Stimulated activated CD4-positive, alpha-beta T cell treated with anti-CD3 and anti-CD28 coated beads, TNF-alpha, amount 100 ng/mL, for 1 hour (primary cell): ENCODE measurements around the gene CD2AP.
"Not testable (repeated sequence)": the region's sequence is repeated elsewhere in the genome, so short reads cannot be mapped to it uniquely, and the experiment has no call there.

Experiments
- DNase-seq, 3 donors: peaks; one replicate each; pipeline ENCODE4 v3.0.0-alpha.2; 2020; ENCODE audit warnings: low read depth in 3 of 3, low spot score in 1 of 3

CD2AP gene

DNA sequence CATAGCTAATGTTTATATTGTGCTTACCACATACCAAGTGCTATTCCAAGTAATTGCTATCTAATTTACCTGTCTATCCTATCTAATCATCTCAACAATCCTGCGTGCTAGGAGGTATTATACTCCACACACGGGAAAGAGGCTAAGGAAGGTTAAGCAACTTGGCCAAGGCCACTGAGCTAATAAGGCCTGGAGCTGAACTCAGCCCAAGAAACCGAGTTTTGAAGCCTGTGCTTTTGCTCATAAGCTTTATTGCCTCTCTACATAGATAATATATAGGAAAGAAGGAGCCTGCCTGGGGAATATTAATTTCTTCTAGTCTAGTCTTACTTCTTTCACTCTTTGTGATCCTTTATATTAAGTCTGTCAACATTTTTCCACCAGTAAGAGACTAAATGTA, 153.0 kb downstream of the CD2AP start:
- no peak for DNase-seq

DNA sequence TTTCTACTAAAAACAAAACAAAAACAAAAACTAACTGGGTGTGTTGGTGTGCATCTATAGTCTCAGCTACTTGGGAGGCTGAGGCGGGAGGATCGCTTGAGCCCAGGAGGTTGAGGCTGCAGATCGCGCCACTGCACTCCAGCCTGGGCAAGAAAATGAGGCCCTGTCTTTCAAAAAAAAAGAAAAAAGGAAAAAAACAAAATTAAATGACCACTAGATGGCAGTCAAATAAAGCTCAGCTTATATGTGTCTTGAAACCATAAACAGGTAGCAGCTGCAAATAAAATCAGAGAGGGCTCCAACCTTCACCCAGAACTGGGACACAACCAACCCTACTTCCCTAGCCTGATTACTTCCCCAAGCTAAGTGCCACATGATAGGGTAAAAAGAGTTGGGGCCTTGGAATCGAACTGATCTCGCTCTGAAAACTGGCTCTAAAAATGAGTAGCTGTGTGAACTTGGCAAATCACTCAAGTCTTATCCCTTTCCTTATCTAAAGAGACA, 153.7 kb downstream of the CD2AP start:
- no peak for DNase-seq

DNA sequence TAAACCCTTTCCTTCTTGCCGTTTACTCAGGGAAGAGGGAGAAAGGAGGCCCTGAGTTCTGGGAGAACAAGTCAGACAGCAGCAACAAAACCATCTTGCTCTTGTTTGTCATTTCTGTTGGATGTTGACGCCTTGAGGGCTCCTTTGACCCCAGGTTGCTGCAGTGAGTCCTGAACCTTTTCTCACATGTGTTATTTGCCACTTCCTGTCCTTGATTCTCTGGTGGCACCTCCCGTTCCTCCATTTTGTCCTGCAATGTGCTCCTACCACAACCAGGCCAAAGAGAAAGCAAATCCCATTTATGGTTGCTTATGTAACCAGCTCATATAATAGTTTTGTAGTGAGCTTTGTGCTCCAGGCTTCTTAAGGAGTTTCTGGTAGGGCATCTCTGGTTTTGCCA, 154.2 kb downstream of the CD2AP start:
- no peak for DNase-seq

- DNase-seq = no peak
Measured at GRCh38 chr6:47633141-47633540, 155.6 kb downstream of the CD2AP start.

DNA sequence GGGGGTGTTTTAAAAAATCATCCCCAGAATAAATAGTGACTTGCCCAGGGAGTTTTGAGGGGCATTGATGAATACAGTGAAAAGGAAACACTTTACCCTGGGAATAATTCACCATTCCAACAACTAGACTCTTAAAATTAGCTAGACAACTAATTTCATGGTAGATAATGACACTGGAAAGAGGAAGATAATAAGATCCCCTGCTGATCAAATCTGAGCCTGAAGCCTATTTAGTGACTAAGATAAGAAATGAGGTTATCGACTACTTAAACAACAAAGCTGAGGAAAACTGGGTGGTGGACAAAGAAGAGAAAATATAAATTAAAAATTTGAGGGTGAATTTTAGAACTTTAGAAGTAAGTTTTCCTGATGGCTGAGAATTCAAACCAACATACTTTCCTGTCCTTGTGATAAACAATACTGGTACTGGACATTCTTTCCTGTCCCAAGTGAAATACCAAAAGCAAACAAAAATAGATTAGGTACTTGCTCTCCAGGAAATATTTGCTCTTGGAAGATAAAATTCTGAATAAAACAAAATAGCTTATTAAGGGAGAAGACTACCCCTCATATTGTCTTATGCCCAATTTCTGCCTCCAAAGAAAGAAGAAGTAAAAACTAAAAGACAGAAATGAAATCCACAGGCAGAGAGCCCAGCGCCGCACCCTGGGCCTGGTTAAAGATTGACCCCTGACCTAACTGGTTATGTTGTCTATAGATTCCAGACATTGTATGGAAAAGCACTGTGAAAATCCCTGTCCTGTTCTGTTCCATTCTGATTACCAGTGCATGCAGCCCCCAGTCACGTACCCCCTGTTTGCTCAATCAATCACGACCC, 156.8 kb downstream of the CD2AP start:
- no peak for DNase-seq

- DNase-seq = no peak
Measured at GRCh38 chr6:47646689-47647088, 169.1 kb downstream of the CD2AP start.

GRCh38 chr6:47647188-47647587, 169.6 kb downstream of the CD2AP start:
- no peak for DNase-seq

GRCh38 chr6:47647626-47648025, 170.0 kb downstream of the CD2AP start:
- not testable (repeated sequence) for DNase-seq

- DNase-seq = no peak
Measured at GRCh38 chr6:47648031-47648430, 170.4 kb downstream of the CD2AP start.

GRCh38 chr6:47650553-47651432, 173.2 kb downstream of the CD2AP start:
- DNase-seq = no peak

GRCh38 chr6:47651505-47651944, 173.9 kb downstream of the CD2AP start:
- no peak for DNase-seq

- DNase-seq = no peak
Measured at GRCh38 chr6:47653706-47654105, 176.1 kb downstream of the CD2AP start.

DNA sequence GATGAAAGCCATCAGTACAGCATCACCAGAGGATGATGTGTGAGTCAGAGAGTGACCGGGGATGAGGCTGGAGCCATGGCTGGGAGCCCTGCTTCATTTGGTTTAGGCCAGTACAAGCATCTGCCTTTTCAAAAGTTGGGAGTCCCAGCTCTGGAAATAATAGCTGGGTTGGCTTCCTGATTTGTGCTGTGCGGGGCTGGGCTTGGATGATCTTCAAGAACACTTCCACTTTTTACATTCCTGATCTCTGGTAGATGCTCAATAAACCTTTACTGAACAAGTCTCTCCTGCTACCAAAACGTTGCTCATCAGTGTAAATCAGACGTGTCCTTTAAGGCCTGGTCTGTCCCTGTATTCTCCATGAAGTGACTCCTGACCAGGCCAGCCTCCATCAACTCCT, 176.7 kb downstream of the CD2AP start:
- DNase-seq = no peak

GRCh38 chr6:47655719-47656595, 178.4 kb downstream of the CD2AP start:
- no peak for DNase-seq

DNA sequence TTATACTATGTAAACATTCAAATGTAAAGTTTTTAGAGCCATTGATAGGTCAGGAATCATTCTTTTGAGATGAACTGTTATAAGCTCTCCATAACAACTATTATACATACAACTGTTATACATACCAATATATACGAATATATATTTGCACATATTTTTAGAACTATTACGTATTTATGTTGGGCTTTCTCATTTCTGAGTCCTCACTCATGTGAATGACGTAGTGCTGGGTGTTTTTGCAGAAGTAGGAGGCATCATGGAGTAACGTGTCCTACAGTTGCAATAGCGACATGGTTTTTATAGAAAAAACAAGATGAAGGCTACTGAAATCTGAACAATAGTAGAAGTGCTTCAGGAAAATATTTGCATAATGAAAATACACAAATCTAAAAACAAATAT, 184.4 kb downstream of the CD2AP start:
- DNase-seq = no peak

DNA sequence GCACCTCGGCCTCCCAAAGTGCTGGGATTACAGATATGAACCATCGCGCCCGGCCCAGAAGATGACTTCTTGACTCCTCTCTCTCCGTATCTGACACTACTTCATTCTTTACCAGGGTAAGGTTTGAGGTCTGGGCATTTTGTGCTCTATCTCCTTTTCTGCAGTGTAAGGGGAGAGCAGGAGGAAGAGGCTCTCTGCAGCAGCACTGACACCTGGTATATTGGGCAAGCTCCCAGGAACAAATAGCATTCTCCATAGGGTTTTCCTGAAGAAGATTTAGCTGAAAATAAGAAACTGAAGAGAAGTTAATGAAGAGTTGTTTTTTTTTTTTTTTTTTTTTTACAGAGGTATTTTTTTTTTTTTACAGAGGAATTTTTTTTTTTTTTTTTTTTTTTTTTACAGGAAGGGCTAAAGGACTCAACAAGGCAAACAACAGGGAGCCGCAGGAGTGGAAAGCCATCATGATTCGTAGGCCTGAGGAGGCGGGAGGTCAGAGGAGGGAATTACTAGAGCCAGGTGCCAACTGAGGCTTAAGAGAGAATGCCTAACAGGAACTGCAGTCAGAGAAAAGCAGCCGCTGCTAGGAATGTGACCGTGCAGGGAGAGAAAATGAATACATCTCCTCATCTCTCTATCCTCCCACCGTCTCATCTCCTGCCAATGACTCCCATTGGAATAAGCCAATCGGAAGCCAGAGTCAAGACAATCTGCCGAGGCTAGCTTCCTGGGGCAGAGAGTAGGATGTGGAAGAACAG, 186.1 kb downstream of the CD2AP start:
- no peak for DNase-seq

GRCh38 chr6:47665112-47665511, 187.5 kb downstream of the CD2AP start:
- DNase-seq = no peak

- DNase-seq = no peak
Measured at GRCh38 chr6:47669684-47670513, 192.3 kb downstream of the CD2AP start.

DNA sequence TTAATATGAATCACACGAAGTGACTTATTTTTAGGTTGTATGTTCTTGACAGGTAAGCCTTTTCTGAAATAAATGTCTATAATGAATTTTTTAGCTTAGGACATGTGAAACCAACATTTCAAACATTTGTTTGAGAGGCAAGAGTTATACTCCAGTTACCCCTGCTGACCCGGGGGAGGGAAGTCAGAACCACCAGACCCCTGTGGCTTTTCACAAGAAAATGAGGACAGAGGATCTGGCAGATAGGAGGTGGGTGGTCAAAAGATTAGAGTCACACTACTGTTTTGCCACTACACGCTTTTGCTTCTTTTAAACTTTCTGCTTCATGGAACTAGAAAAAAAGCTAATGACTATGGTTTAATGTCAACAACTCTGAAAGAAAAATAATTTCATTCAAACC, 193.3 kb downstream of the CD2AP start:
- no peak for DNase-seq
